SK-N-MC (cell line): ENCODE measurements around the gene ANKRD17.

Experiments
- EZH2 ChIP-seq: fragments of 200-600 bp; sonication (generic); IDR thresholded peaks from one replicate; pipeline ENCODE4 v1.6.1; 2017; ENCODE audit warnings: antibody characterized with exemption
- FOXP2 ChIP-seq: optimal IDR thresholded peaks from 2 replicates; pipeline ENCODE3; 2011; ENCODE audit warnings: mild to moderate bottlenecking, moderate library complexity; ENCODE audit not compliant: insufficient read depth; ENCODE audit errors: extremely low read length, control extremely low read depth
- POLR2AphosphoS5 ChIP-seq: IDR thresholded peaks from 2 replicates; pipeline ENCODE4 v1.6.1; 2012; ENCODE audit warnings: mild to moderate bottlenecking, low read depth, low read length, borderline replicate concordance

- TF ChIP-seq POLR2AphosphoS5, result no peak
- no peak for TF ChIP-seq EZH2
- no peak for TF ChIP-seq FOXP2
Observed at GRCh38 chr4:73221734-73222133, 36.9 kb downstream of the ANKRD17 start.
